Activated naive CD4-positive, alpha-beta T cell treated with anti-CD3 and anti-CD28 coated beads, Interleukin-2, amount 10 ng/mL, durations not matched to agents 7 days and 5 days (primary cell): ENCODE data around the gene SMAD6.

Experiments
- CTCF ChIA-PET: fragments of 350-600 bp; sonication (Branson Sonifier 250); formaldehyde crosslinking; loops from one replicate; lab custom pipeline; 2021; ENCODE audit warnings: antibody characterized with exemption; lab: Charles Lee
- DNase-seq: peaks from one replicate; pipeline ENCODE4 v3.0.0-alpha.2; 2020
- H3K27ac Mint-ChIP-seq: one replicate; pipeline ENCODE4 v1.8.0; 2021; ENCODE audit warnings: mild to moderate bottlenecking, moderate library complexity, mixed read lengths
- H3K27me3 Mint-ChIP-seq: one replicate; pipeline ENCODE4 v1.8.0; 2021; ENCODE audit warnings: mild to moderate bottlenecking, mixed read lengths
- H3K36me3 Mint-ChIP-seq: one replicate; pipeline ENCODE4 v1.8.0; 2021; ENCODE audit warnings: mixed read lengths
- H3K4me1 Mint-ChIP-seq: one replicate; pipeline ENCODE4 v1.8.0; 2021; ENCODE audit warnings: mixed read lengths
- H3K4me3 Mint-ChIP-seq: one replicate; pipeline ENCODE4 v1.8.0; 2021; ENCODE audit warnings: mild to moderate bottlenecking, moderate library complexity, mixed read lengths
- H3K9me3 Mint-ChIP-seq: one replicate; pipeline ENCODE4 v1.8.0; 2021; ENCODE audit warnings: mixed read lengths

SMAD6 gene

GRCh38 chr15:66702787-66703539 is 927 bp downstream of the SMAD6 start:
- Mint-ChIP-seq H3K27ac (no peak overlapping the region), H3K9me3 (no peaks in the 10 kb centered on the region), H3K36me3 (no peaks in the 10 kb centered on the region), H3K4me3 (peak overlapping the region; percentile 81), H3K27me3 (peaks cover 65% of the 10 kb centered on the region), H3K4me1 (peaks cover 25% of the 10 kb centered on the region)
- DNase-seq, result peak; percentile 49
- CTCF ChIA-PET, result interaction anchor here (1.5 kb wide), 2 partner anchors 12 to 65 kb away, joined by 3 to 4 read pairs; no protein-coding TSS in a partner anchor

- Mint-ChIP-seq H3K36me3 (no peaks in the 10 kb centered on the region), H3K27ac (no peak overlapping the region), H3K4me3 (no peak overlapping the region), H3K4me1 (peaks cover 25% of the 10 kb centered on the region), H3K27me3 (peaks cover 66% of the 10 kb centered on the region), H3K9me3 (no peaks in the 10 kb centered on the region)
- CTCF ChIA-PET, result interaction anchor here (1.5 kb wide), 1 partner anchor 11 kb away, joined by 4 read pairs; no protein-coding TSS in a partner anchor
- peak; percentile 49 for DNase-seq
Measured at GRCh38 chr15:66703540-66703941, 1.5 kb downstream of the SMAD6 start.

- Mint-ChIP-seq H3K27me3 (peaks cover 66% of the 10 kb centered on the region), H3K4me1 (peaks cover 25% of the 10 kb centered on the region), H3K4me3 (peak overlapping the region; percentile 62), H3K27ac (no peak overlapping the region), H3K36me3 (no peaks in the 10 kb centered on the region), H3K9me3 (no peaks in the 10 kb centered on the region)
- CTCF ChIA-PET, result interaction anchor here (0.6 to 1.5 kb wide), 3 partner anchors 10 to 85 kb away, joined by 3 to 6 read pairs (median 3); no protein-coding TSS in a partner anchor
- peak; percentile 32 for DNase-seq
Measured at GRCh38 chr15:66704019-66704802, 2.2 kb downstream of the SMAD6 start.

- Mint-ChIP-seq H3K36me3 (no peaks in the 10 kb centered on the region), H3K27ac (no peak overlapping the region), H3K27me3 (peaks cover 72% of the 10 kb centered on the region), H3K9me3 (no peaks in the 10 kb centered on the region), H3K4me1 (peaks cover 25% of the 10 kb centered on the region), H3K4me3 (peak overlapping the region; percentile 62)
- CTCF ChIA-PET, result interaction anchor here (0.6 to 1.8 kb wide), 6 partner anchors 10 to 146 kb away, joined by 3 to 6 read pairs (median 4); no protein-coding TSS in a partner anchor
- no peak for DNase-seq
Measured at GRCh38 chr15:66704803-66705153, 2.7 kb downstream of the SMAD6 start.

DNA sequence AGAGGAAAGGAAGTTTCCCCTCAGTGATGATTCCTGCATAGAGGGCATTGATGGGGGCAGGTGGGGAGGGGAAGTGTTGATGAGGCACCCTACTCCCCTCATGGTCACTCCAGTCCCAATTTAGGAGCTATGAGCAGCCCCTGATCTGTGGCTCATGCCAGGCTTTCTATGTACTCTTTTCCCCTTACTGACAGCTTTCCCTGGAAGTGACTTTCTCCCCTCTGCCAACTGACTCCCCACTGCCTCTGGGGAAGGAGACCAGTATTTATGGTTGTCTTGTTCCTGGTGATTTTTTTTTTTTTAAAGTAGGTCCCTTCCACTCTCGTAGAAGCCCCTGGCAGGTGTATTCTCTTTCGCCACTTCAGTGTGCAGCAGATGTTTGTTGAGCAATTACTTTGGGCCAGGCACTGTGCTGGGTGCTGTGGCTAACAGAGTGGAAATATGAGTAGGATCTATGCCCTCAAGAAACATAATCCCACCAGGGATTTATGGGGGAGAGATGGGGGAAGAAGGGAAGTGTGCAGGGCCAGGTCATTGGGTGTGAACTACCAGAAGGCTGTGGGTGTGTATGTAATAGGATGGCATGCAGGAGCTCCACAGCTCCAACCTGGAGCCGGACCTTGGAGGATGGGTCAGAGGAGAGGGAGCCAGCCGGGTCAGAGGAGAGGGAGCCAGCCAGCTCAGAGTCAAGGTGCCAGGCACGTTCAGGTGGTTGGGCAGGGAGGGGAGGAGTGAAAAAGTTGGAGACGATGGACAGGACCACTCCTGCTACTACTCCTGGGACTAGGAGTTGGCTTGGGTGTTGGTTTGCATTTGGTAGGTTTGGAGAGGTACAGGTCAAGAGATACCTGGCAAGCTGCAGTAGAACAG is 3.5 kb downstream of the SMAD6 start:
- Mint-ChIP-seq H3K27ac (no peak overlapping the region), H3K4me1 (peaks cover 18% of the 10 kb centered on the region), H3K36me3 (no peaks in the 10 kb centered on the region), H3K27me3 (peaks cover 71% of the 10 kb centered on the region), H3K9me3 (no peaks in the 10 kb centered on the region), H3K4me3 (no peak overlapping the region)
- no peak for DNase-seq
- CTCF ChIA-PET, result interaction anchor here (0.9 to 1.8 kb wide), 6 partner anchors 14 to 145 kb away, joined by 3 to 6 read pairs (median 4); no protein-coding TSS in a partner anchor

DNA sequence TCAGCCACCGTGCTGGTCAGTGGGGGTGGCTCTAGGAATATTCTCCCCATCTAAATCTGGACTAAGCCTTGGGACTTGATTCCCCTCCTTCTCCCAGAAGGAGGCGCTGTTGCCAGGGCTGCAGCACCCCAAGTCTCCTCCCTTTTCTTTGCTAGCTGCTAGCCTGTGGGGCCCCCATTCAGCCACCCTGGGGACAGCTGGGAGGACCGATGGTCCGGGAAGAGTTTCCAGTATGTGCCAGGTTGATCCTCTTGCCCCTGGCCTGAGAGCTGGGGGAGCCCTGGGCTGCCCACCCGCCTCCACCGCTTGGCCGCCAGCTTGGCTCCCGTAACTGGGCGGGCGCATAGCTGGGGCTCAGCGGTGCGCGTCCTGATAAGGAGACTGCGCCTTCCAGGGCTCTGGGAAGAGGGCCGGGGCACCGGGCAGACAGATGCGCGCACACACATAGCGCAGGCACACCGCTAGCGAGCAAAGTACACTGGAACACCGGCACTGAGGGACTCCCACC is 4.2 kb downstream of the SMAD6 start:
- Mint-ChIP-seq H3K27ac (no peak overlapping the region), H3K4me1 (peaks cover 16% of the 10 kb centered on the region), H3K27me3 (peaks cover 69% of the 10 kb centered on the region), H3K9me3 (no peaks in the 10 kb centered on the region), H3K36me3 (no peaks in the 10 kb centered on the region), H3K4me3 (no peak overlapping the region)
- CTCF ChIA-PET, result interaction anchor here (0.9 to 1.8 kb wide), 3 partner anchors 14 to 69 kb away, joined by 3 to 5 read pairs (median 3); no protein-coding TSS in a partner anchor
- no peak for DNase-seq

- Mint-ChIP-seq H3K4me3 (no peak overlapping the region), H3K4me1 (peaks cover 12% of the 10 kb centered on the region), H3K27ac (no peak overlapping the region), H3K9me3 (no peaks in the 10 kb centered on the region), H3K36me3 (no peaks in the 10 kb centered on the region), H3K27me3 (peaks cover 64% of the 10 kb centered on the region)
- no peak for DNase-seq
- CTCF ChIA-PET, result interaction anchor here (0.8 to 1.8 kb wide), 4 partner anchors 10 to 71 kb away, joined by 3 to 5 read pairs (median 3); no protein-coding TSS in a partner anchor
Measured at GRCh38 chr15:66706840-66707239, 4.8 kb downstream of the SMAD6 start.

DNA sequence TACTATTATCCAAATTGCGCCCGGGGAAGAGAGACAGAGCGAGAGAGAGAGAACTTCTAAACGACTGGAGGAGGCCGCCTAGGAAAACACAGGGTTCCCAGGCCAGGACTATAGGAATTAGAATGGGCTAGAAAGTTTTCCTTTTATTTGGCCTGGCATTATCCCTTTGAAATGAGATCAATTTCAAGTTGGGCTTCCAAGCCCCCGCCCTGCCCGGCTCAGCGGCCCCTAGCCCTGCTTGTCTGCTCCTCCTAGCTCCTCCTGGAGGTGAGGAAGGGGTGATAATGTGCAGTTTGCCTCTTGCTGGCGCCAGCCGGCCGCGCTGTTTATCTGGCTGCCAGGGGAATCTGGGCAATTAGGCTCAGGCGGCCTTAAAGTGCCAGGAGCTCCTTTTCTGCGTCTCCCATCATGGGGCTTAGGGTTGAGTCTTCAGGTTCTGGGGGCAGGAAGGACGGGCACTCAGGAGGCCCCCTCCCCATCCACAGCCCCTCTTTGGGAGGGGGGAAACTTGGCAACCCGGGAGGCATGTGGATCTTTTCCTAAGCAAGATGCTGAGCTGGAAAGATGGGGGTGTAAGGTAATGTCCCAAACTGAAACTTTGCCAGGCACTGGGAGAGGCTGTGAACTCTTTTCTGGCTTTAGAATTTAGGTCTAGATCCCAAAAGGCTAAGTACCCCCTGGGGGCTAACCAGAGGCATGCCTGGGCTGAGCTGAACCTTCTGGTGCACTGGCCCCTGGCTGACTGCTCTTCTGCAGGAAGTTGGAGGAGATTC is 5.5 kb downstream of the SMAD6 start:
- H3K27ac Mint-ChIP-seq, result no peak overlapping the region
- no peaks in the 10 kb centered on the region for H3K9me3 Mint-ChIP-seq
- no peaks in the 10 kb centered on the region for H3K36me3 Mint-ChIP-seq
- CTCF ChIA-PET, result interaction anchor here (0.8 to 0.9 kb wide), 2 partner anchors 11 to 71 kb away, joined by 3 read pairs; no protein-coding TSS in a partner anchor
- no peak overlapping the region for H3K4me3 Mint-ChIP-seq
- H3K4me1 Mint-ChIP-seq, result peaks cover 9% of the 10 kb centered on the region
- no peak for DNase-seq
- H3K27me3 Mint-ChIP-seq, result peaks cover 57% of the 10 kb centered on the region

DNA sequence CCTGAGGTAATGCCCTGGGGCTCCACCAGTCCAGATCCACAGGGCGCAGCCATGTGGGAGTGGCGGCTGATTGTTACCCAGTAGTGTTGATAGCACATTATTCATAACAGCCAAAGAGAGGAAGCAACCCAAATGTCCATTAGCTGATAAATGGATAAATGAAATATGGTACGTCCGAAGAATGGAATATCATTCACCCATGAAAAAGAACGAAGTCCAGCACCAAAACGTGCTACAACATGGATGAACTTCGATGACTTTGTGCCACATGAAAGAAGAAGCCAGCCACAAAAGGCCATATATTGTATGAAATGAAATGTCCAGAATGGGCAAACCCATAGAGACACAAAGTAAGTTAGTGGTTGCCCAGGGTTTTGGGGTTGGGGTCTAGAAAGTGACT is 6.4 kb downstream of the SMAD6 start:
- no peaks in the 10 kb centered on the region for H3K36me3 Mint-ChIP-seq
- peaks cover 49% of the 10 kb centered on the region for H3K27me3 Mint-ChIP-seq
- CTCF ChIA-PET, result no interaction called here
- H3K4me3 Mint-ChIP-seq, result no peak overlapping the region
- no peak for DNase-seq
- no peaks in the 10 kb centered on the region for H3K9me3 Mint-ChIP-seq
- H3K4me1 Mint-ChIP-seq, result peaks cover 9% of the 10 kb centered on the region
- no peak overlapping the region for H3K27ac Mint-ChIP-seq

GRCh38 chr15:66709884-66710283 is 7.8 kb downstream of the SMAD6 start:
- Mint-ChIP-seq H3K36me3 (no peaks in the 10 kb centered on the region), H3K27me3 (peaks cover 40% of the 10 kb centered on the region), H3K4me3 (no peak overlapping the region), H3K9me3 (no peaks in the 10 kb centered on the region), H3K4me1 (peaks cover under 1% of the 10 kb centered on the region), H3K27ac (no peak overlapping the region)
- DNase-seq, result no peak
- CTCF ChIA-PET, result no interaction called here

DNA sequence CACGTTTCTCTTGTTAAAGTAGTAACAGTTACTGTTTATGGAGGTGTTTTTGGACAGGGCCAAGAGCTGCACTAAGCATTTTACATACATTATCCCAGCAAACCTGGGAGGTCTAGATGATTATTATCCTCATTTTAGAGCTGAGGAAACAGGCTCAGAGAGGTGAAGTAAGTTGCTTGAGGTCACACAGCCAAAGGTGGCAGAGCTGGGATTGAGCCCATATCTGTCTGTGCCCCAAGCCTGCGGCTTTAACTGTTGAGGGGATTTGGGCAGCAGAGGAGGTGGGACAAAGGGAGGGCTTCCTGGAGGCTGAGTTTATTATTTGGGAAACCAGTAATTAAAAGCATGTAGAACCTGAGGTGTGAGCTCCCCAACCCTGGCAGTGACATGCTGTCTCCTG is 9.2 kb downstream of the SMAD6 start:
- CTCF ChIA-PET, result interaction anchor here (0.7 kb wide), 1 partner anchor 121 kb away, joined by 3 read pairs; no protein-coding TSS in a partner anchor
- no peak overlapping the region for H3K27ac Mint-ChIP-seq
- peaks cover 2% of the 10 kb centered on the region for H3K4me1 Mint-ChIP-seq

GRCh38 chr15:66711862-66712261 is 9.8 kb downstream of the SMAD6 start:
- peaks cover 4% of the 10 kb centered on the region for H3K4me1 Mint-ChIP-seq
- no peak for DNase-seq
- no peak overlapping the region for H3K4me3 Mint-ChIP-seq
- H3K27ac Mint-ChIP-seq, result no peak overlapping the region
- H3K9me3 Mint-ChIP-seq, result no peaks in the 10 kb centered on the region
- peaks cover 40% of the 10 kb centered on the region for H3K27me3 Mint-ChIP-seq
- no peaks in the 10 kb centered on the region for H3K36me3 Mint-ChIP-seq
- CTCF ChIA-PET, result no interaction called here

More for the DNA sequence above, 9.2 kb downstream of the SMAD6 start:
- Mint-ChIP-seq H3K4me3 (no peak overlapping the region), H3K9me3 (no peaks in the 10 kb centered on the region), H3K36me3 (no peaks in the 10 kb centered on the region), H3K27me3 (peaks cover 40% of the 10 kb centered on the region)
- DNase-seq, result no peak
